ENCODE results near the gene SMC6. TPM values are rescaled to one million over a fixed set of nuclear protein-coding genes. Genes with fewer than 3 reads are reported as not detected.

SMC6 gene
- total and polyA plus RNA-seq, 10 of the 15 experiments (the other 5 are each of a cell fraction or from before 2014, with no cell fraction given), result 12.8 to 63.8 (median 38.8) TPM

DNA sequence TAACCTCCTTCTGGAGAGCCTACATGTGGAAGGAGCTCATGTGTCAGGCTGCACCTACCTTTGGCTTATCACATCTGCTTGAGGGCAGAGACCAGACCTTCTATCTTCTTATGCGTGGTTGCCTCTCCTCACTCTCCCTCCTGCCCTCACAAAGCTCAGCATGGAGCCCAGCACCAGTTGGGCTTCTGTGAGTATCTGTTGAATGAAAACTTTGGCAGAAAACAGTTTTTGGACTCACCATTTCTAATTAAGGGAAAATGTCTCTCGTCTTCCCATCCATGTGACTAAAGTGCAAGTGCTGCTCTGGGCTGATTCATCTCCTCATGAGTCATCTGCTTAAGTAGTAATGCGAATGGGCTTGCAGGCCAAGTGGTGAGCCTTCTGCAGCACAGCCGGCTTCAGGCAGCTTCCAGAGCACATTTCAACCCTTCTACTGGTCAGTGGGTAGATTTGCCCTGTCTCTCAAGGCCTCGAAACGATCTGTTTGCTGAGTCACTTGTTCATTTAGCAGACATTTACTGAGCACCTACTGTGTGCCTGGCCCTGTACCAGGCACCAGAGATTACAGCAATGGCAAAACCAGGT, 110.5 kb downstream of the SMC6 start:
- 79% methylated on average over 6 of the region's 6 CpGs for whole genome bisulfite sequencing (ENCODE audit: insufficient coverage, insufficient replicate concordance, low lambda C conversion rate, missing lambda C conversion rate)
- FAIRE-seq (no peak), DNase-seq (ENCODE audit: low read depth, low spot score) (no peak), ATAC-seq (no peak)
- intact Hi-C loops (cut with micrococcal nuclease; ENCODE audit: unreplicated experiment), result no loop called here
- SMC1A ChIA-PET (ENCODE audit: uncharacterized antibody, unreplicated experiment), result interaction anchor here (1.5 to 6.7 kb wide), 3 partner anchors 9 to 25 kb away, joined by 3 to 165 read pairs (median 36); no protein-coding TSS in a partner anchor
- Histone ChIP-seq H3K4me2 (ENCODE audit: control insufficient read depth, insufficient read depth) (no peak overlapping the region), H3K4me1 (ENCODE audit: control insufficient read depth, insufficient read depth, low read length) (peaks cover 3% of the 10 kb centered on the region), H3K4me3 (no peak overlapping the region), H2AFZ (ENCODE audit: control insufficient read depth, low read depth, low read length) (no peak overlapping the region; the same call in 1 of the 2 replicates), H3K9me3 (replicated peaks; ENCODE audit: control insufficient read depth, insufficient read depth, low read length) (no peaks in the 10 kb centered on the region), H4K20me1 (ENCODE audit: control insufficient read depth, insufficient read depth) (no peaks in the 10 kb centered on the region), H3K79me2 (ENCODE audit: control insufficient read depth, insufficient read depth, low read length) (no peaks in the 10 kb centered on the region), H3K9ac (ENCODE audit: control insufficient read depth, insufficient read depth, low read length) (no peak overlapping the region), H3K27me3 (replicated peaks in 1 of 2; ENCODE audit: control insufficient read depth in 2 of 2, insufficient read depth in 2 of 2, low read length in 1 of 2) (no peaks in the 10 kb centered on the region), H3K36me3 (ENCODE audit: control insufficient read depth in 2 of 2, insufficient read depth in 2 of 2, low read length in 1 of 2) (no peaks in the 10 kb centered on the region), H3K27ac (ENCODE audit: control insufficient read depth, insufficient read depth) (no peak overlapping the region)
- TF ChIP-seq KAT2A (conservative IDR thresholded peaks at IDR 0.05; ENCODE audit: control insufficient read depth, low read depth, low read length) (no peak), SMAD1 (IDR thresholded peaks at IDR 0.05; ENCODE audit: low read depth, partially characterized antibody) (no peak), SREBF2 (IDR thresholded peaks at IDR 0.05; ENCODE audit: low read length) (no peak), ASH2L (IDR thresholded peaks at IDR 0.05; ENCODE audit: borderline replicate concordance, low read depth) (no peak), RB1 (IDR thresholded peaks at IDR 0.05; ENCODE audit: borderline replicate concordance) (no peak), TCF3 (IDR thresholded peaks at IDR 0.05; ENCODE audit: borderline replicate concordance, insufficient read depth, low read depth, low read length) (no peak), POLR2A (IDR thresholded peaks at IDR 0.05; ENCODE audit: low read depth, low read length) (no peak), NFIC (IDR thresholded peaks at IDR 0.05; ENCODE audit: low read depth, low read length) (no peak), RBBP5 (conservative IDR thresholded peaks at IDR 0.05) (no peak), MEF2B (IDR thresholded peaks at IDR 0.05; ENCODE audit: partially characterized antibody, poor library complexity, severe bottlenecking) (no peak), SMAD5 (IDR thresholded peaks at IDR 0.05; ENCODE audit: low read depth) (no peak), ZNF217 (IDR thresholded peaks at IDR 0.05) (no peak), BHLHE40 (IDR thresholded peaks at IDR 0.05; ENCODE audit: borderline replicate concordance in 1 of 2, low read depth in 2 of 2, low read length in 1 of 2) (no peak), TCF7 (IDR thresholded peaks at IDR 0.05; ENCODE audit: borderline replicate concordance) (no peak), EGR1 (IDR thresholded peaks at IDR 0.05; ENCODE audit: borderline replicate concordance in 1 of 2, low read depth in 2 of 2, low read length in 2 of 2) (no peak), NR2F1 (conservative IDR thresholded peaks at IDR 0.05) (no peak), YY1 (IDR thresholded peaks at IDR 0.05; ENCODE audit: low read depth, low read length) (no peak), SIN3A (IDR thresholded peaks at IDR 0.05; ENCODE audit: low read depth, low read length) (no peak), SMARCA5 (IDR thresholded peaks at IDR 0.05) (no peak), TARDBP (IDR thresholded peaks at IDR 0.05; ENCODE audit: borderline replicate concordance) (no peak)
- in situ Hi-C loops (cut with MboI), result no loop called here
- RAD21 ChIA-PET (ENCODE audit: unreplicated experiment), result interaction anchor here (7.1 kb wide), 1 partner anchor 30 kb away, joined by 138 read pairs; no protein-coding TSS in a partner anchor
- no TSS peak for BruUV-seq (replicated peaks)
- CTCF ChIA-PET, result interaction anchor here (0.6 to 24.9 kb wide), 2 partner anchors 23 to 1483 kb away, joined by 3 to 604 read pairs; no protein-coding TSS in a partner anchor
- POLR2A ChIA-PET, result no interaction called here
